ENCODE data around the gene ABLIM1.

DNA sequence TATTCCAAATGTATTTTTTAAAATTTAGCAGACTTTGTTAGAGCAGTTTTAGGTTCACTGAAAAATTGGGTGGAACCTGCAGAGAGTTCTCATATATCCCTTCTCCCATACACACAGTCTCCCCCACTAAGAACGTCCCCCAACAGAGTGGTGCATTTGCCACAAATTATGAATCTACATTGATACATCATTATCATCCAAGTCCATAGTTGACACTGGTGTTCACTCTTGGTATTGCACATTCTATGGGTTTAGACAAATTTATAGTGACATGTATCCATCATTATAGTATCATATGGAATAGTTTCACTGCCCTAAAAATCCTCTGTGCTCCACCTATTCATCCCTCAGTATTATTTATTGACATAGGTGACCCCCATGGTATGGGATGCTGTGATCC is 156.4 kb downstream of the ABLIM1 start:
- TF ChIP-seq, protein P1, sequence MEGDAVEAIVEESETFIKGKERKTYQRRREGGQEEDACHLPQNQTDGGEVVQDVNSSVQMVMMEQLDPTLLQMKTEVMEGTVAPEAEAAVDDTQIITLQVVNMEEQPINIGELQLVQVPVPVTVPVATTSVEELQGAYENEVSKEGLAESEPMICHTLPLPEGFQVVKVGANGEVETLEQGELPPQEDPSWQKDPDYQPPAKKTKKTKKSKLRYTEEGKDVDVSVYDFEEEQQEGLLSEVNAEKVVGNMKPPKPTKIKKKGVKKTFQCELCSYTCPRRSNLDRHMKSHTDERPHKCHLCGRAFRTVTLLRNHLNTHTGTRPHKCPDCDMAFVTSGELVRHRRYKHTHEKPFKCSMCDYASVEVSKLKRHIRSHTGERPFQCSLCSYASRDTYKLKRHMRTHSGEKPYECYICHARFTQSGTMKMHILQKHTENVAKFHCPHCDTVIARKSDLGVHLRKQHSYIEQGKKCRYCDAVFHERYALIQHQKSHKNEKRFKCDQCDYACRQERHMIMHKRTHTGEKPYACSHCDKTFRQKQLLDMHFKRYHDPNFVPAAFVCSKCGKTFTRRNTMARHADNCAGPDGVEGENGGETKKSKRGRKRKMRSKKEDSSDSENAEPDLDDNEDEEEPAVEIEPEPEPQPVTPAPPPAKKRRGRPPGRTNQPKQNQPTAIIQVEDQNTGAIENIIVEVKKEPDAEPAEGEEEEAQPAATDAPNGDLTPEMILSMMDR (IDR thresholded peaks at IDR 0.05), result no peak
- TF ChIP-seq POLR2A (IDR thresholded peaks at IDR 0.05), result no peak
